HepG2 (cell line): ENCODE measurements around the gene KRTAP12-2. TPM values are rescaled to one million over a fixed set of nuclear protein-coding genes. Genes with fewer than 3 reads are reported as not detected.

ENCODE experiments used
- ATAC-seq: fragments of 200-7000 bp; cut with Tn5 transposase; 3 replicates; pipeline ENCODE4 v1.9.1; 2020; ENCODE audit warnings: mild to moderate bottlenecking, moderate library complexity
- BruUV-seq: library from RNA; stranded (reverse); fragments of 400-500 nt; replicated peaks from 2 replicates; lab custom pipeline; 2021; lab: Mats Ljungman, UMichigan
- CTCF ChIA-PET: fragments of 300-600 bp; formaldehyde crosslinking; extraction: SDS; loops from one replicate; lab custom pipeline; 2021; ENCODE audit warnings: low total read pairs, inconsistent platforms, low intra/inter-chr PET ratio; lab: Yijun Ruan, JAX
- POLR2A ChIA-PET: fragments of 350-600 bp; sonication (Branson Sonifier 250); formaldehyde crosslinking; loops from one replicate; lab custom pipeline; 2020; ENCODE audit warnings: antibody characterized with exemption, inconsistent platforms; lab: Yijun Ruan, JAX
- DNase-seq: peaks from one replicate; pipeline ENCODE4 v3.0.0-alpha.2; 2015; ENCODE audit warnings: low spot score
- FAIRE-seq: peaks from 3 replicates; lab custom pipeline; 2011; peaks lifted over from hg19 to GRCh38; lab: Jason Lieb, UNC
- H2AFZ ChIP-seq: one replicate; pipeline ENCODE4 v1.6.1; 2011; ENCODE audit warnings: low read length, inconsistent platforms
- H3K27ac ChIP-seq: fragments of 300-600 bp; 3 replicates; pipeline ENCODE4 v1.8.0; 2011; ENCODE audit warnings: mixed run types, mild to moderate bottlenecking, mixed read lengths, low read length, inconsistent platforms; ENCODE audit not compliant: insufficient read depth; ENCODE audit errors: extremely low read length
- H3K27me3 ChIP-seq, 2 experiments: fragments of 200-600 bp in 1 of 2; 2 replicates in 1 of 2; 3 replicates in 1 of 2; pipeline versions ENCODE4 v1.6.0 to v1.8.0; 2011; ENCODE audit warnings: low read length in 2 of 2, mild to moderate bottlenecking in 2 of 2, moderate library complexity in 2 of 2, inconsistent platforms in 1 of 2; ENCODE audit not compliant: insufficient read depth in 2 of 2, control insufficient read depth in 1 of 2
- H3K36me3 ChIP-seq, 2 experiments: fragments of 200-600 bp in 1 of 2; replicated peaks in 1 of 2; 2 replicates in 1 of 2; 3 replicates in 1 of 2; pipeline versions ENCODE4 v1.5.1 to v1.8.0; 2011; ENCODE audit warnings: low read length in 2 of 2, inconsistent platforms in 1 of 2; ENCODE audit not compliant: insufficient read depth in 2 of 2, control insufficient read depth in 1 of 2
- H3K4me1 ChIP-seq: 2 replicates; pipeline ENCODE4 v1.5.1; 2012; ENCODE audit warnings: low read length, inconsistent platforms; ENCODE audit not compliant: insufficient read depth
- H3K4me2 ChIP-seq: 2 replicates; pipeline ENCODE4 v1.6.0; 2011; ENCODE audit warnings: low read depth, low read length, inconsistent platforms
- H3K4me3 ChIP-seq, 3 experiments: fragments of 200-600 bp in 1 of 3; sonication (generic), shearing (Covaris generic) in 1 of 3; replicated peaks in 1 of 3; 2 replicates each; pipeline ENCODE4 v1.5.1; 2011 to 2016; ENCODE audit warnings: low read length in 3 of 3, inconsistent platforms in 2 of 3, low read depth in 2 of 3, mild to moderate bottlenecking in 2 of 3, control low read depth in 1 of 3, mixed read lengths in 1 of 3; ENCODE audit not compliant: insufficient read depth in 1 of 3
- H3K79me2 ChIP-seq: one replicate; pipeline ENCODE4 v1.6.1; 2011; ENCODE audit warnings: low read length, inconsistent platforms; ENCODE audit not compliant: insufficient read depth
- H3K9ac ChIP-seq: 2 replicates; pipeline ENCODE4 v1.6.0; 2011; ENCODE audit warnings: mild to moderate bottlenecking, low read depth, low read length, inconsistent platforms; ENCODE audit not compliant: insufficient read depth
- H3K9me3 ChIP-seq: 2 replicates; pipeline ENCODE4 v1.5.1; 2012; ENCODE audit warnings: mild to moderate bottlenecking, low read length
- H4K20me1 ChIP-seq: 2 replicates; pipeline ENCODE4 v1.6.0; 2011; ENCODE audit warnings: inconsistent platforms, mild to moderate bottlenecking, low read length, moderate library complexity; ENCODE audit not compliant: insufficient read depth
- BCL6 ChIP-seq: IDR thresholded peaks from 2 replicates; pipeline ENCODE4 v1.6.1; 2016; ENCODE audit warnings: missing genetic modification reagents, missing compliant biosample characterization
- ETV6 ChIP-seq: sonication (generic); formaldehyde crosslinking; conservative IDR thresholded peaks from 2 replicates; pipeline ENCODE4 v1.4.0; 2020; ENCODE audit warnings: missing genetic modification reagents
- IKZF1 ChIP-seq: fragments of 450-650 bp; IDR thresholded peaks from 2 replicates; pipeline ENCODE4 v1.7.1; 2016
- KDM4B ChIP-seq: sonication (generic); formaldehyde crosslinking; IDR thresholded peaks from 2 replicates; pipeline ENCODE4 v1.4.0; 2020; ENCODE audit warnings: missing genetic modification reagents
- MBD4 ChIP-seq: IDR thresholded peaks from 2 replicates; pipeline ENCODE4 v1.6.1; 2012; ENCODE audit warnings: low read length, inconsistent platforms, borderline replicate concordance
- PAWR ChIP-seq: sonication (generic); formaldehyde crosslinking; IDR thresholded peaks from 2 replicates; pipeline ENCODE4 v1.4.0; 2020; ENCODE audit warnings: missing genetic modification reagents, mild to moderate bottlenecking, borderline replicate concordance
- SPEN ChIP-seq: sonication (generic); formaldehyde crosslinking; IDR thresholded peaks from 2 replicates; pipeline ENCODE4 v1.5.1; 2020; ENCODE audit warnings: low read depth, mild to moderate bottlenecking, missing genetic modification reagents
- TGIF2 ChIP-seq: IDR thresholded peaks from 2 replicates; pipeline ENCODE4 v1.6.1; 2016; ENCODE audit warnings: control low read depth, missing compliant biosample characterization
- TOPORS ChIP-seq: sonication (generic); formaldehyde crosslinking; IDR thresholded peaks from 2 replicates; pipeline ENCODE4 v1.8.0; 2023; ENCODE audit warnings: mild to moderate bottlenecking, missing genetic modification reagents
- ZNF263 ChIP-seq: sonication (generic); formaldehyde crosslinking; IDR thresholded peaks from 2 replicates; pipeline ENCODE4 v1.4.0; 2020; ENCODE audit warnings: missing genetic modification reagents
- ZNF333 ChIP-seq: sonication (generic); formaldehyde crosslinking; IDR thresholded peaks from 2 replicates; pipeline ENCODE4 v1.4.0; 2020; ENCODE audit warnings: mild to moderate bottlenecking, missing genetic modification reagents, borderline replicate concordance
- ZNF337 ChIP-seq: sonication (generic); formaldehyde crosslinking; IDR thresholded peaks from 2 replicates; pipeline ENCODE4 v1.5.1; 2020; ENCODE audit warnings: missing genetic modification reagents, low read depth, mild to moderate bottlenecking, borderline replicate concordance
- ZSCAN21 ChIP-seq: sonication (generic); formaldehyde crosslinking; IDR thresholded peaks from 2 replicates; pipeline ENCODE4 v1.8.0; 2022; ENCODE audit warnings: mild to moderate bottlenecking, missing genetic modification reagents, moderate library complexity, borderline replicate concordance
- WGBS: methylation state at CpG from one replicate; pipeline ENCODE4 v1.1.6; 2017; ENCODE audit warnings: low lambda C conversion rate; 5-methylcytosine and 5-hydroxymethylcytosine counted together
- in situ Hi-C: cut with HindIII; loops from 2 replicates; pipeline ENCODE4 v1.10.0; 2017; ENCODE audit warnings: low pct_unique_long_range_greater_than_20kb; ENCODE audit not compliant: extremely low pct_ligation_motif_present
- intact Hi-C: fragments of 100-400 bp; cut with micrococcal nuclease; formaldehyde crosslinking; loops from one replicate; pipeline ENCODE4 v1.10.0; 2022; ENCODE audit not compliant: unreplicated experiment
- polyA plus RNA-seq, 8 experiments: library from polyadenylated mRNA; depleted of rRNA in 3 of 8; stranded (reverse) in 7 of 8; unstranded in 1 of 8; fragments of >200 nt; fragmentation: Illumina TruSeq in 4 of 8; extraction: Trizol in 4 of 8; gene quantifications; 2 replicates each; pipeline versions ENCODE4 v1.2.1 to v1.2.3, GENCODE V29; 2011 to 2016; ENCODE audit warnings: low read depth in 4 of 8, missing spikeins in 1 of 8, mixed read lengths in 1 of 8; ENCODE audit not compliant: insufficient read depth in 1 of 8
- total RNA-seq, 5 experiments: library from RNA; depleted of rRNA; stranded (reverse); fragments of >200 nt; fragmentation: Illumina TruSeq; extraction: Trizol; gene quantifications; 2 replicates each; pipeline ENCODE4 v1.2.3, GENCODE V29; 2016; ENCODE audit warnings: low read depth in 1 of 5
- TF ChIP-seq, protein P1 (sequence below): IDR thresholded peaks from 2 replicates; pipeline ENCODE4 v1.6.1; 2016; ENCODE audit warnings: low read depth, borderline replicate concordance
- TF ChIP-seq, protein P2 (sequence below): sonication (generic); formaldehyde crosslinking; IDR thresholded peaks from 2 replicates; pipeline ENCODE4 v1.4.0; 2020; ENCODE audit warnings: mild to moderate bottlenecking, missing genetic modification reagents

KRTAP12-2 gene
- total and polyA plus RNA-seq, 2 of the 13 experiments (the other 11 are each of a cell fraction or from before 2014, with no cell fraction given), result not detected

DNA sequence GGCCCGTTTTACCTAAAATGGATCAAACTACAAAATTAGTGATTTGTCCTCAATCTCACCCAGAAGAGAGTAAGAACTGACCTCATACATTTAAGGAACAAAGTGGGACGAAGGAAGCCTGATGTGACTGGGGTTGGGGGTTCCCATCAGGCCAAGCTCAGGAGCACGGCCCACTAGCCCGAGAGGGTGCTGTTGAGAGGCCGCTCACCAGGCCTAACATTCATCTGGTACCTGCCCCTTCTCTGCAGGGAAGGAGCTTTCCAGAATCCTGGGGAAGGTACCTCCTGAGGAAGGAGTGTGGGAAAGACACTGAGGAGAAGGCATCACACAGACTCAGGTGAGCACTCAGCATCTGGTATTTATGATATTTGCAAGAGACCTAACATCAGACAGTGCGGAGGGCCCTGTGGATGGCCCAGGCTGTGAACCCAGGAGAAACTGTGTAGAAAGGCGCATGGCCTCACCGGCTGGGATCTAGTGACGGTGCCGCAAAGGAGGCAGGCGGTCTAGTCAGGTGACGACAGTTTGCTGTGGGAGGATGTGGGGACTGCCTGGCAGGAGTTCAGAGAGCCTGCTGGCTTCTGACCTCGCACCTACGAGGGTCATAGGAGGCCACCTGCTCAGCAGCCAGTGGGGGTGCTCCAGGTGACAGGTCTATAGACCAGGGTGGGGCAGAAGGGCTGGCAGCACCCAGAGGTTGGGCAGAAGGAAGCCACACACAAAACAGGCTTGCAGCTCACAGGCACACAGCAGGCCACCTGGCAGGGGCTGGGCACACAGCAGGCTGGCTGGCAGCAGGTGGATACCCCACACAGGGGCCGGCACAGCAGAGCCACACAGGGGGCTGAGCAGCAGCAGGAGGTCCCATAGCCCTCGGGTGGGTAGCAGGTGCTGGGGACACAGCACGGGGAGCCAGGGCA, 12.8 kb downstream of the KRTAP12-2 start:
- no peak overlapping the region for H3K4me2 ChIP-seq
- H4K20me1 ChIP-seq, result no peaks in the 10 kb centered on the region
- peaks cover 3 to 23% of the 10 kb centered on the region in 2 experiments; a peak in 3 of 5 replicates for H3K27me3 ChIP-seq
- DNase-seq (no peak), ATAC-seq (no peak), FAIRE-seq (no peak)
- no peak overlapping the region for H3K27ac ChIP-seq
- 52% methylated on average over 14 of the region's 17 CpGs for WGBS
- H3K4me3 ChIP-seq, result no peak overlapping the region
- in situ Hi-C loops, result no loop called here
- peaks cover 6% of the 10 kb centered on the region; the same call in 1 of the 2 replicates for H3K4me1 ChIP-seq
- no TSS peak for BruUV-seq
- H2AFZ ChIP-seq, result no peak overlapping the region
- H3K79me2 ChIP-seq, result no peaks in the 10 kb centered on the region
- intact Hi-C loops, result no loop called here
- ChIA-PET CTCF (no interaction called here), POLR2A (no interaction called here)
- H3K36me3 ChIP-seq, result no peaks in the 10 kb centered on the region
- TF ChIP-seq KDM4B (CRISPR knock-in tag) (no peak), PAWR (CRISPR knock-in tag) (no peak), SPEN (CRISPR knock-in tag) (no peak), TOPORS (CRISPR knock-in tag) (no peak), ZNF337 (CRISPR knock-in tag) (no peak), ZNF333 (CRISPR knock-in tag) (no peak), IKZF1 (no peak), ETV6 (CRISPR knock-in tag) (no peak), MBD4 (no peak), TGIF2 (CRISPR knock-in tag) (no peak), BCL6 (CRISPR knock-in tag) (no peak), ZSCAN21 (CRISPR knock-in tag) (no peak), ZNF263 (CRISPR knock-in tag) (no peak)
- TF ChIP-seq, protein P1, sequence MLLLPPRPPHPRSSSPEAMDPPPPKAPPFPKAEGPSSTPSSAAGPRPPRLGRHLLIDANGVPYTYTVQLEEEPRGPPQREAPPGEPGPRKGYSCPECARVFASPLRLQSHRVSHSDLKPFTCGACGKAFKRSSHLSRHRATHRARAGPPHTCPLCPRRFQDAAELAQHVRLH (CRISPR knock-in tag), result no peak
- TF ChIP-seq, protein P2, sequence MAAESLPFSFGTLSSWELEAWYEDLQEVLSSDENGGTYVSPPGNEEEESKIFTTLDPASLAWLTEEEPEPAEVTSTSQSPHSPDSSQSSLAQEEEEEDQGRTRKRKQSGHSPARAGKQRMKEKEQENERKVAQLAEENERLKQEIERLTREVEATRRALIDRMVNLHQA (CRISPR knock-in tag), result no peak
- peaks cover 4% of the 10 kb centered on the region; the same call in 1 of the 2 replicates for H3K9me3 ChIP-seq
- H3K9ac ChIP-seq, result no peak overlapping the region
